T-helper 17 cell (primary cell): ENCODE results near the gene UBXN11. TPM values are rescaled to one million over a fixed set of nuclear protein-coding genes. Genes with fewer than 3 reads are reported as not detected.
A peak's percentile ranks its signal among the peaks of the same experiment; 100 is the strongest.
"Not testable (repeated sequence)": the region's sequence is repeated elsewhere in the genome, so short reads cannot be mapped to it uniquely, and the experiment has no call there.

Experiments
- ATAC-seq: fragments of 150-1000 bp; cut with Tn5 transposase; 2 replicates; pipeline ENCODE4 v1.10.0; 2021; ENCODE audit warnings: mild to moderate bottlenecking, moderate library complexity
- DNase-seq, 3 donors: peaks; one replicate each; pipeline versions ENCODE4 v3.0.0 to v3.0.0-alpha.2; 2020 to 2021
- H3K9me3 ChIP-seq: one replicate; pipeline ENCODE4 v1.7.0; 2013; ENCODE audit warnings: low read length, mild to moderate bottlenecking; ENCODE audit not compliant: control insufficient read depth, poor library complexity, severe bottlenecking
- H3K27ac Mint-ChIP-seq: one replicate; pipeline ENCODE4 v1.8.0; 2022; ENCODE audit warnings: mild to moderate bottlenecking, moderate library complexity, mixed read lengths
- H3K27me3 Mint-ChIP-seq: one replicate; pipeline ENCODE4 v1.8.0; 2022; ENCODE audit warnings: mixed read lengths
- H3K36me3 Mint-ChIP-seq: one replicate; pipeline ENCODE4 v1.8.0; 2022; ENCODE audit warnings: low read depth, mixed read lengths
- H3K4me1 Mint-ChIP-seq: one replicate; pipeline ENCODE4 v1.8.0; 2022; ENCODE audit warnings: mild to moderate bottlenecking, mixed read lengths
- H3K4me3 Mint-ChIP-seq: one replicate; pipeline ENCODE4 v1.8.0; 2022; ENCODE audit warnings: mild to moderate bottlenecking, moderate library complexity, mixed read lengths
- total RNA-seq, 4 donors: library from RNA in 2 of 4; stranded (reverse) in 2 of 4; gene quantifications; one replicate each; pipeline ENCODE4 v1.2.3 and lab custom pipeline; 2022 to 2026

The UBXN11 gene
- total RNA-seq, 2 donors from 2014 or later: 44.6 to 45.1 TPM

- peak overlapping the region; percentile 99 for H3K4me3 Mint-ChIP-seq
- H3K27ac Mint-ChIP-seq: peak overlapping the region; percentile 100
- not testable (repeated sequence) for DNase-seq, H3K27me3 Mint-ChIP-seq, H3K9me3 ChIP-seq, H3K36me3 Mint-ChIP-seq, ATAC-seq
- peaks cover 30% of the 10 kb centered on the region for H3K4me1 Mint-ChIP-seq
These were observed 1.8 kb upstream of the UBXN11 start for GRCh38 chr1:26307966-26308899.

GRCh38 chr1:26307363-26307781, 936 bp upstream of the UBXN11 start:
- H3K27ac Mint-ChIP-seq: peak overlapping the region; percentile 100
- H3K27me3 Mint-ChIP-seq: no peaks in the 10 kb centered on the region
- peak; percentile 17 for ATAC-seq
- H3K9me3 ChIP-seq: no peaks in the 10 kb centered on the region
- no peak for DNase-seq
- peak overlapping the region; percentile 99 for H3K4me3 Mint-ChIP-seq
- H3K36me3 Mint-ChIP-seq: no peaks in the 10 kb centered on the region
- peaks cover 28% of the 10 kb centered on the region for H3K4me1 Mint-ChIP-seq

GRCh38 chr1:26305667-26306289, 658 bp downstream of the UBXN11 start:
- peak overlapping the region; percentile 100 for H3K27ac Mint-ChIP-seq
- peaks cover 26% of the 10 kb centered on the region for H3K4me1 Mint-ChIP-seq
- H3K4me3 Mint-ChIP-seq: peak overlapping the region; percentile 99
- no peaks in the 10 kb centered on the region for H3K36me3 Mint-ChIP-seq
- no peak for ATAC-seq
- DNase-seq: no peak
- no peaks in the 10 kb centered on the region for H3K27me3 Mint-ChIP-seq
- no peaks in the 10 kb centered on the region for H3K9me3 ChIP-seq

- Mint-ChIP-seq H3K36me3 (no peaks in the 10 kb centered on the region), H3K4me1 (peaks cover 25% of the 10 kb centered on the region), H3K4me3 (no peak overlapping the region), H3K27me3 (no peaks in the 10 kb centered on the region), H3K27ac (no peak overlapping the region)
- H3K9me3 ChIP-seq: no peaks in the 10 kb centered on the region
- DNase-seq (no peak), ATAC-seq (no peak)
These were observed 3.6 kb downstream of the UBXN11 start for GRCh38 chr1:26302733-26303405.

- Mint-ChIP-seq H3K27ac (peak overlapping the region; percentile 67), H3K36me3 (no peaks in the 10 kb centered on the region), H3K4me3 (no peak overlapping the region), H3K4me1 (peaks cover 20% of the 10 kb centered on the region), H3K27me3 (no peaks in the 10 kb centered on the region)
- ATAC-seq: no peak
- no peaks in the 10 kb centered on the region for H3K9me3 ChIP-seq
- no peak for DNase-seq
These were observed 5.7 kb downstream of the UBXN11 start for GRCh38 chr1:26300578-26301275.

GRCh38 chr1:26297791-26298124, 8.7 kb downstream of the UBXN11 start:
- H3K36me3 Mint-ChIP-seq: peaks cover 5% of the 10 kb centered on the region
- H3K27ac Mint-ChIP-seq: no peak overlapping the region
- no peaks in the 10 kb centered on the region for H3K27me3 Mint-ChIP-seq
- H3K4me1 Mint-ChIP-seq: peaks cover 28% of the 10 kb centered on the region
- H3K9me3 ChIP-seq: no peaks in the 10 kb centered on the region
- no peak for ATAC-seq
- H3K4me3 Mint-ChIP-seq: no peak overlapping the region
- no peak for DNase-seq

- Mint-ChIP-seq H3K27me3 (no peaks in the 10 kb centered on the region), H3K36me3 (peaks cover 5% of the 10 kb centered on the region), H3K4me1 (peaks cover 28% of the 10 kb centered on the region), H3K4me3 (no peak overlapping the region), H3K27ac (peak overlapping the region; percentile 16)
- no peak for DNase-seq
- H3K9me3 ChIP-seq: no peaks in the 10 kb centered on the region
- no peak for ATAC-seq
These were observed 9.2 kb downstream of the UBXN11 start for GRCh38 chr1:26297057-26297790.

GRCh38 chr1:26296340-26297056, 9.9 kb downstream of the UBXN11 start:
- peak overlapping the region; percentile 16 for H3K27ac Mint-ChIP-seq
- peaks cover 35% of the 10 kb centered on the region for H3K4me1 Mint-ChIP-seq
- no peaks in the 10 kb centered on the region for H3K27me3 Mint-ChIP-seq
- ATAC-seq (no peak), DNase-seq (no peak)
- H3K36me3 Mint-ChIP-seq: peaks cover 5% of the 10 kb centered on the region
- no peak overlapping the region for H3K4me3 Mint-ChIP-seq
- H3K9me3 ChIP-seq: no peaks in the 10 kb centered on the region

GRCh38 chr1:26295194-26296138, 11.0 kb downstream of the UBXN11 start:
- Mint-ChIP-seq H3K4me1 (peaks cover 40% of the 10 kb centered on the region), H3K27ac (peak overlapping the region; percentile 61), H3K27me3 (no peaks in the 10 kb centered on the region), H3K36me3 (peaks cover 5% of the 10 kb centered on the region), H3K4me3 (no peak overlapping the region)
- no peaks in the 10 kb centered on the region for H3K9me3 ChIP-seq
- ATAC-seq (no peak), DNase-seq (no peak)

GRCh38 chr1:26293911-26294463, 12.4 kb downstream of the UBXN11 start:
- peaks cover 48% of the 10 kb centered on the region for H3K4me1 Mint-ChIP-seq

GRCh38 chr1:26292735-26293134, 13.7 kb downstream of the UBXN11 start:
- Mint-ChIP-seq H3K27ac (peak overlapping the region; percentile 99), H3K4me1 (peaks cover 59% of the 10 kb centered on the region)
- DNase-seq, H3K9me3 ChIP-seq, H3K4me3 Mint-ChIP-seq, ATAC-seq, H3K36me3 Mint-ChIP-seq, H3K27me3 Mint-ChIP-seq: not testable (repeated sequence)

More at GRCh38 chr1:26293911-26294463, 12.4 kb downstream of the UBXN11 start:
- H3K9me3 ChIP-seq: no peaks in the 10 kb centered on the region
- ATAC-seq (no peak), DNase-seq (no peak)
- Mint-ChIP-seq H3K4me3 (no peak overlapping the region), H3K36me3 (peaks cover 5% of the 10 kb centered on the region), H3K27me3 (no peaks in the 10 kb centered on the region), H3K27ac (peak overlapping the region; percentile 61)
